HL-60/S4 treated with retinoic acid at 250 ng/mL for 4 days and 3 days (cell line): Measurements from ENCODE around the gene RFT1.

Source experiments
- in situ Hi-C: fragments of 300-500 bp; cut with MboI; formaldehyde crosslinking; loops from 2 replicates; pipeline ENCODE4 v1.7.0; 2022; ENCODE audit warnings: low sequenced_read_pairs

The RFT1 gene

GRCh38 chr3:53097887-53098286 lies 32.3 kb downstream of the RFT1 start:
- in situ Hi-C loops: no loop called here

- in situ Hi-C loops: no loop called here
Measured at GRCh38 chr3:53092942-53093341, 37.3 kb downstream of the RFT1 start.

GRCh38 chr3:53092216-53092615 lies 38.0 kb downstream of the RFT1 start:
- in situ Hi-C loops: no loop called here

- in situ Hi-C loops: no loop called here
Measured at GRCh38 chr3:53091011-53091410, 39.2 kb downstream of the RFT1 start.

- in situ Hi-C loops: no loop called here
Measured at GRCh38 chr3:53089511-53089910, 40.7 kb downstream of the RFT1 start.

- in situ Hi-C loops: no loop called here
Measured at GRCh38 chr3:53085476-53085875, 44.8 kb downstream of the RFT1 start.

- in situ Hi-C loops: no loop called here
Measured at GRCh38 chr3:53084310-53085001, 45.8 kb downstream of the RFT1 start.

- in situ Hi-C loops: no loop called here
Measured at GRCh38 chr3:53083949-53084309, 46.3 kb downstream of the RFT1 start.

GRCh38 chr3:53083521-53083920 lies 46.7 kb downstream of the RFT1 start:
- in situ Hi-C loops: no loop called here

- in situ Hi-C loops: no loop called here
Measured at GRCh38 chr3:53082736-53083135, 47.5 kb downstream of the RFT1 start.

GRCh38 chr3:53081318-53081717 lies 48.9 kb downstream of the RFT1 start:
- in situ Hi-C loops: no loop called here

- in situ Hi-C loops: no loop called here
Measured at GRCh38 chr3:53080612-53081205, 49.5 kb downstream of the RFT1 start.

- in situ Hi-C loops: no loop called here
Measured at GRCh38 chr3:53079791-53080555, 50.3 kb downstream of the RFT1 start.

GRCh38 chr3:53079147-53079546 lies 51.1 kb downstream of the RFT1 start:
- in situ Hi-C loops: no loop called here

GRCh38 chr3:53078656-53079055 lies 51.6 kb downstream of the RFT1 start:
- in situ Hi-C loops: no loop called here

GRCh38 chr3:53077476-53078220 lies 52.6 kb downstream of the RFT1 start:
- in situ Hi-C loops: no loop called here

GRCh38 chr3:53075743-53076140 lies 54.5 kb downstream of the RFT1 start:
- in situ Hi-C loops: no loop called here

GRCh38 chr3:53074761-53075742 lies 55.2 kb downstream of the RFT1 start:
- in situ Hi-C loops: loop anchor here (25.0 kb wide), 1 partner anchor 338 kb away; no protein-coding TSS in a partner anchor

GRCh38 chr3:53074366-53074696 lies 55.9 kb downstream of the RFT1 start:
- in situ Hi-C loops: loop anchor here (25.0 kb wide), 1 partner anchor 337 kb away; no protein-coding TSS in a partner anchor
